Measurements from ENCODE around the gene DUSP8. TPM values are rescaled to one million over a fixed set of nuclear protein-coding genes. Genes with fewer than 3 reads are reported as not detected.

DUSP8 gene
- total RNA-seq, 1 experiment from 2014 or later = 4.4 TPM

DNA sequence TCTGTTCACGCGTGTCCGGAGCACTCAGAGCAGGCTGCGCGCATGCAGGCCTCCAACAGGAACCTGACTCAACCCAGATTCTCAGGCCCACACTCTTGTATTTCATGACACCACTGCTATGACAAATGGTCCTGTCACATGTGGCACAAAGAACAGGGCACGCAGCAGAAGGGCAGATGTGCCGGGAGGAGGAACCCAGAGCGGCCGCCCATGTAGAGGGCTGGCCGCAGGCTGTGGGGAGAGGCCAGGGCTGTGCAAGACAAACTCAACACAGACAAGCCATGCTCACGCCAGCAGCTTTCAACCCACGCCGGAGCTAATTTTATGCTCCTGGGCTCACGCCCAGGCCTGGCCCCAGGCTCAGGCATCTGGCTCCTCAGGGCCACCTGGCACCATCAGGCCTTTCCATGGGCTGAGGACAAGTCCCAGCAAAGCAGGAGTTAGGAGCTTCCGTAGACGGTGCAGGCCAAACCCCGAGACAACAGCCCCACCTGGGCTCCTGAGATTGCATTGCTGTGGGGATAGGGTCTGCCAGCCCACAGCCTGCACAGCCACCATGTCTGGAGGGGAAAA, 40.0 kb downstream of the DUSP8 start:
- H2AFZ ChIP-seq (ENCODE audit: low read length) = no peak overlapping the region
- H3K27ac ChIP-seq (ENCODE audit: insufficient read length, low read depth, low read length) = no peak overlapping the region
- no peak overlapping the region for H3K4ac ChIP-seq (ENCODE audit: low read depth, low read length)
- peaks cover 12% of the 10 kb centered on the region for H3K79me1 ChIP-seq (ENCODE audit: insufficient read depth, low read depth, low read length, poor library complexity, severe bottlenecking)
- Mint-ChIP-seq H3K4me1 (peaks cover 0 to 7% of the 10 kb centered on the region in 2 experiments; a peak in 2 of 4 replicates), H3K27me3 (ENCODE audit: low read depth) (no peaks in the 10 kb centered on the region), H3K36me3 (ENCODE audit: insufficient read depth in 1 of 3, low read depth in 3 of 3) (no peaks in the 10 kb centered on the region), H3K27ac (peak overlapping the region in 1 of 3 experiments; percentile 61; a peak in 2 of 7 replicates), H3K9me3 (no peaks in the 10 kb centered on the region), H3K4me3 (no peak overlapping the region; a peak in 1 of 5 replicates)
- no peak overlapping the region for H2AK5ac ChIP-seq (ENCODE audit: insufficient read length, low read length)
- H3K9me3 ChIP-seq (ENCODE audit: control insufficient read depth, low read depth, low read length) = no peaks in the 10 kb centered on the region
- H2BK15ac ChIP-seq (ENCODE audit: low read depth, low read length) = no peak overlapping the region
- no peak for DNase-seq
- H4K20me1 ChIP-seq (ENCODE audit: control insufficient read depth, insufficient read depth, insufficient read length) = peaks cover 3% of the 10 kb centered on the region
- no peak overlapping the region for H3K4me2 ChIP-seq (ENCODE audit: insufficient read depth, insufficient read length, low read length)
- H4K5ac ChIP-seq (ENCODE audit: insufficient read length, low read depth, low read length) = no peak overlapping the region
- no peak overlapping the region for H2BK5ac ChIP-seq (ENCODE audit: insufficient read length, low read length)
- peaks cover 1% of the 10 kb centered on the region; the same call in 1 of the 2 replicates for H3K79me2 ChIP-seq (ENCODE audit: insufficient read depth, low read length)
- no peaks in the 10 kb centered on the region for H3K4me1 ChIP-seq (ENCODE audit: insufficient read depth, low read length)
- H3K23ac ChIP-seq (ENCODE audit: insufficient read length, low read depth, low read length) = no peak overlapping the region
- no peaks in the 10 kb centered on the region for H3K27me3 ChIP-seq (ENCODE audit: insufficient read depth, low read length)
- no peak overlapping the region for H4K91ac ChIP-seq (ENCODE audit: insufficient read length, low read depth, low read length)
- no CpG with 5 or more reads among the region's 17 CpGs for WGBS (ENCODE audit: extremely low coverage, insufficient read length, low lambda C conversion rate)
- no peak overlapping the region for H3K18ac ChIP-seq (ENCODE audit: insufficient read length, low read depth, low read length)
- H4K8ac ChIP-seq (replicated peaks; ENCODE audit: insufficient read length, low read depth, low read length) = no peak overlapping the region
- no peak overlapping the region for H2BK120ac ChIP-seq (ENCODE audit: low read depth, low read length, poor library complexity, severe bottlenecking)
- H2BK12ac ChIP-seq (ENCODE audit: insufficient read length, low read depth, low read length) = no peak overlapping the region
- H3K23me2 ChIP-seq (ENCODE audit: insufficient read length, low read depth, low read length, poor library complexity, severe bottlenecking) = no peaks in the 10 kb centered on the region
- no peak overlapping the region for H3K56ac ChIP-seq (ENCODE audit: insufficient read length, low read depth, low read length)
- no peak overlapping the region for H3K9ac ChIP-seq (ENCODE audit: extremely low read depth, insufficient read length, low read length)
- no peak overlapping the region for H2BK20ac ChIP-seq (ENCODE audit: low read depth, low read length, poor library complexity, severe bottlenecking)
- no peak for TF ChIP-seq CTCF (conservative IDR thresholded peaks at IDR 0.05)
- H3T11ph ChIP-seq (ENCODE audit: low read length) = no peak overlapping the region
- no peak overlapping the region for H3K14ac ChIP-seq (ENCODE audit: insufficient read depth, low read length)
